NCI-H1417 (cell line): ENCODE data around the gene CHAT.

Experiments
- DNase-seq, 3 experiments: peaks; one replicate each; lab custom pipeline; 2025; lab: John Stamatoyannopoulos, UW

Gene CHAT

GRCh38 chr10:49597426-49598163 is 16.2 kb upstream of the CHAT start:
- no peak for DNase-seq

DNA sequence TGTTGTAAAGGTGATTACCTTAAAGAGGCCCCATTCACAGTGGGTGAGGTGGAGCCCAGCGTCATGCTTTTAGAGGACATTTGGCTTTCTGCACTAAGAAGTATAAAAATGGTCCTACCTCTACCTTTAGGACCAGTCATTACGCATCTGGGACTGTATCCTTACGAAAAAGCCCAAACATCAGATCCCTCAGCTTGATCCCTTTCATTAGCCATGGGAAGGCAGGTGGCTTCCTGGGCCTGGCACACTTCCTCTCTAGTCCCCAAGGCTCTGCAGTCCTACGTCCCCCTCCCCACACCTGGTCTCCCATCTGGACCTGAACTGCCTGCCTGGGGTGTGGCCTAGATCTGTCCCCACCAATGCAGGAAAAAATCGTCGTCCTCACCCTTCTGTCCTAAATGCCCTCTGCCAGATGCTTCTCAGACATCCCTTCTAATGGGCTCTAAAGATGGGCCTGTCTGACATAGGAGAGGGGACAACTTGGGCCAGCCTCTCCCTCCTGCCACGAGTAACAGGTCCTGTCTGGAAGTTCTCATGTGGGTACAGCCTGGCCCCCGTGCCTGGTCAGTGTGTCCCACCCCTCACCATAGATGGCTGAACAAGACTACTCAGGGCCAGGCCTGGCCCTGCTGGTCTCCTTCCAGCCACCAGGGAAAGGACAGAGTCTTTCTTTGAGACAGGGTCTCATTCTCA is 15.5 kb upstream of the CHAT start:
- no peak for DNase-seq

- no peak for DNase-seq
Measured at GRCh38 chr10:49598986-49599385, 14.9 kb upstream of the CHAT start.

DNA sequence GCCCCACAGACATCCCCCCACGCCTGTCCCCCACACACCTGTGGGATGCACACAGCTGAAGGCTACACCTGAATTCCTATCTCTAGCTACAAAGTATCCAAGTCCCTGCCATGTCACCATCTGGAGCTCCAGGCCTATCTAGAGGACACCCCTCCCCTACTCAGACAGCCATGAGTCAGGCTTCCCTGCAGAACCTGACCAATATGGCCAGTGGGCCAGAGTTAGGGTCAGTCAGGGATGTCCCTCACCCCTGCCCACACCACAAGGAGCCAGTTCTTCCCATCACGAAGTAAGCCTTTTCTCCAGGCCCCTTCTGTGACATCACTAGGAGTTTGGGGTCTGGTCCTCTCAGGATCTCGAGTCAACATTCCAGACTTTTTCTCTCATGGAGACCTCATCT is 14.3 kb upstream of the CHAT start:
- DNase-seq: no peak

- no peak for DNase-seq
Measured at GRCh38 chr10:49600046-49600445, 13.8 kb upstream of the CHAT start.

GRCh38 chr10:49600781-49601400 is 12.9 kb upstream of the CHAT start:
- no peak for DNase-seq

DNA sequence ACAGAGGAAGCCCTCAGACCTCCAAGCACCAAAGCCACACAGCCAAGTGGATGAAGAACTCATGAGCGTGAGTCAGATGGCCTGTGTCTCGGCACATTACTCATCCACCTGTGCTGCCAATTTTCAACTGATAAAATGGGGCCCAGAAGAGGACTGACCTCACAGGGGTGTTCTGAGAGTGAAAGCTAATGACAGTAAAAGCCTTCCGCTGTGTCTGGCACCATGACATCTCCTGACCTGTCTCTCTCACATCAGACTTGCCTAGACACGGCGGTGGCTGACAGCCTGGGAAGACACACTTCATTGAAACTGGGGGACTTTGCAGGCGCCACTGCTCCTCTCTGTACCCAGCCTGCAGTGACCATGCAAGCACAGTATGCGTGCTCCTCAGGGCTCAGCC is 12.0 kb upstream of the CHAT start:
- no peak for DNase-seq

DNA sequence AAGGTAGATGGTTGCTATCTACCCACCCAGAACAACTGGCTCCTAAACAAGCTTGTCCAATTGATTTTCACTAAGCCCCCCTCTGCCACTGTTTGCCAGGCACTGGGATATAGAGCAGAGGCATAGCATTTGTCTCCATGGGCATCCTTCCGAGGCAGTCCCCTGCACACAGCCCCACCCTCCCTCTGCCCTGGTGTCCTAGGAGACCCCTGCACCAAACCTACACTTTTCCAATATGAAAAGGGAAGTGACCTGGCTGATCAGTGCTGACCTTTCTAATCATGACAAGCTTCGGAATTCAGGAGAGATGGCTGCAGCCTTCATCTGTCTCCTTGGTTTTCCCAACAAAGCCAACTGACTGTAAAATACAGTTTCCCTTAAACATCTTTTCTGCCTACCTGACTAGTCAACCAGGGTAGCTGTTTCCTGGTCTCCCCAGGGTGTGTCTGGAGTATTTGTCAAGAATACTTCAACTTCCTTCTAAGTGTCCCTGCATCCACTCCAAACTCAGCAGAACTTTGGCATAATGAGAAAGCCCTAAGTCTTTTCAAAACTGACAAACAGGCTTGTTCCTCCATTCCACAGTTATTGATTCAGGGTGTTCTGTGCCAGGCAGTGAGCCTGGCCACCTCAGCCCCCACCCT is 11.3 kb upstream of the CHAT start:
- DNase-seq: no peak

DNA sequence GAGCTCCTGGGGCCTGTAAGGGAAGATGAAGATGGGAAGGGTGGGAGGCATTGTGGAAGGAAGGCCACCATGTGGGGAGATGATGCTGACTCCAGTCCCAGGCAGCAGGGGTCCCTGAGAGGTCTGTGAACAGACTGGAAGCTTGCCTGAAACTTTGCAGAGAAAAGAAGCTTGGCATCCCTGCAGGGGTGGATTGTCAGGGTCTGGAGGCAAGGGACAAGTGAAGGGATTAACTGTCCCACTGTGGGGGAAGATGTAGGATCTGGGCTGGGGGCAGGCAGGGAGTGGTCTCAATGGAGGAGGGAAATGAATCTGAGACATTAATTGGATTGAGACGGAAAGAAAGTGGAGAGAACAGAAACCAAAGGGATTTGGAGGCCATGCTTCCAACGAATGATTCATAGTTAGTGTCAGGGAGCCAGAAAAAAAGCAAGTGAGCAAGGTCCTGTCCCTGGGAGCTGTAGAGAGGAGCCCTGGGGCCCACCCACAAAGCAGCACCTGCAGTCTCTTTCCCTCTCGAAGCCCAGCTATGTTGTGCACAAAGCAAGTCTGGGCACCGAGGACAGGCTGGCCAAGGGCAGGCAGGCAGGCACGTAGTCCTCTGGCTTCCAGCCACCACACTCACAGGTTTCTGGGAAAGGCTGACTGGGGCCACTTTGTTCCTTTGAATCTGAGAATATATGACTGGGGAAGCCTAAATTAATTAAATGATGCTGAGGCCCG is 8.5 kb upstream of the CHAT start:
- DNase-seq: no peak

DNA sequence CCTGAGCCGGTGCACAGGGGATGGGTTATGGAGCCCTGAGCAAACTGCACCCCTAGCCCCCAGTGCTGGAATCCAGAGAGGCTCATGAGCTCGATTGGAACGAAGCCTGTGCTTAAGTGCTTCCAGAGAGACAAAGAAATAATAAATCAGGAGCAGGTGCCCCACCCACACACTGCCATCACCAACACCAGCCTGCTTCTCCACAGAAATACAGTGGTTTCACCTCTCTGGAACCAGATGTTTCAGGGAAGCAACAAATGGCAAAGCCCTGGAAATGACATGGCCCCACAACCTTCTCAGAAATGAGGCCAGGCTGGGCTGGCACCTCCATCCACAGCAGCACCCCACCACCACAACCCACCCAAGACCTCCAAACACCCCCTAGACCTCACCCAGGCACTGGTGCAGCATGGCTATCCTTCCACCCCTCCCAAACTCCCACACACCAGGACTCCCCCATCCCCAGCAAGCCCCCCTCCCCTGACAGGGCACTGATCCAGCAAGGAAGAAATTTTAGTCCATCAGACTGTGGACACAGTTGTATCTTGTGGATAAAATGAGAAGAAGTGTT is 7.8 kb upstream of the CHAT start:
- no peak for DNase-seq

GRCh38 chr10:49606981-49607535 is 6.8 kb upstream of the CHAT start:
- DNase-seq: no peak

- peak in 1 of 3 experiments; percentile 36 for DNase-seq
Measured at GRCh38 chr10:49608166-49609005, 5.5 kb upstream of the CHAT start.

DNA sequence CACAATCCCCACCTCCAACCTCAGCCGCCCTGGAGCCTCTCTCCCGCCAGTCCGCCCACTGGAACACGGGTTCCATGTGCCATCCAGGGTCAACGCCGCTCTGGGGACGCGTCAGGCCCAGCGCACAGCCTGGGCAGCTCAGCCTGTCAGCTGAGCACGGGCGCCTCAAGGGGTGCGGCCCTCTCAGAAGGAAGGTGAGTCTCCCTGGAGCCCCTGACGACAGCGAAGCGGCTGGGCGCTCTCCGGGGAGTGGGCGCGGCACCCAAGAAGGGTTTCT is 4.9 kb upstream of the CHAT start:
- peak in 2 of 3 experiments; percentile 37 to 42 for DNase-seq

DNA sequence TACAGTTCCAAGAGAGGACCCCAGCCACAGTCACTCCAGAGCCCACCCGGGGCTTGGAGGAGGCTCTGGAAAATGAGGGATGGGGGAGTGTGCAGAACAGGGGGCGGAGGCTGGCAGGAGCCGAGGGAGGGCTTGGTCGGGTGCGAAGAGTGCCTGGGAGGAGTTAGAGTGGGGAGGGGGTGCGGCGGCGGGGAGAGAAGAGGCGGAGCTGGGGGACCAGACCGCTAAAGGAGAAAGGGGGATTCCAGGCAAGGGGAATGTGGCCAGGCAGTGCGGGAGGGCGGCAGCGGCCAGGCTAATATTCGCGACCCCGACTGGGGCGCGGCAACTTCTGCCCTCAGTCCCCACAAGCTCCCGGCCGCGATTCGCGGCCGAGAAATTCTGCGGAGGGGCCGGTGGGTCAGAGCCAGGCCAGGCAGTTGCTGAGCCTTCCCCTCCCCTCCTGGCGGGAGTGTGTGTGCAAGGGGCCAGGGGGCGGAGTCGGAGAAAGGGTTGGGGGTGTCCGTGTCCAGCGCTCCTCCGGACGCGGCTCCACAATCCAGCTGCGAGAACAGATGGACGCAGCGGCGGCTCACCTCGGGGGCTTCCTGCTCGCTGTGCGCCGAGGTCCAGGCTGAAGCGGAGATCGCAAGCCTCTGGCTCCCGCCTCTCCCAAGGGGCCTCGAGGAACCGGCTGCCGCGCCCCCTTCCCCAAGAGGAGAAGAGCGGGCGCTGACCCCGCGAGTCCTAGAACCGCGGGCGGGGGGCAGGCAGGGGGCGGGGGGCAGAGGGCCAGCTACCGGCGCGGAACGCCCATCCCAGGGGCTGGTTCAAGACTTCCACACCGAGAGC is 4.3 kb upstream of the CHAT start:
- peak in 2 of 3 experiments; percentile 60 to 69 for DNase-seq

GRCh38 chr10:49610114-49610457 is 3.8 kb upstream of the CHAT start, which contains the start of gene SLC18A3:
Gene SLC18A3 (plus strand): TSS chr10:49610310. CDS start chr10:49610741, 431 bp downstream.
- DNase-seq: peak in 2 of 3 experiments; percentile 60 to 69

DNA sequence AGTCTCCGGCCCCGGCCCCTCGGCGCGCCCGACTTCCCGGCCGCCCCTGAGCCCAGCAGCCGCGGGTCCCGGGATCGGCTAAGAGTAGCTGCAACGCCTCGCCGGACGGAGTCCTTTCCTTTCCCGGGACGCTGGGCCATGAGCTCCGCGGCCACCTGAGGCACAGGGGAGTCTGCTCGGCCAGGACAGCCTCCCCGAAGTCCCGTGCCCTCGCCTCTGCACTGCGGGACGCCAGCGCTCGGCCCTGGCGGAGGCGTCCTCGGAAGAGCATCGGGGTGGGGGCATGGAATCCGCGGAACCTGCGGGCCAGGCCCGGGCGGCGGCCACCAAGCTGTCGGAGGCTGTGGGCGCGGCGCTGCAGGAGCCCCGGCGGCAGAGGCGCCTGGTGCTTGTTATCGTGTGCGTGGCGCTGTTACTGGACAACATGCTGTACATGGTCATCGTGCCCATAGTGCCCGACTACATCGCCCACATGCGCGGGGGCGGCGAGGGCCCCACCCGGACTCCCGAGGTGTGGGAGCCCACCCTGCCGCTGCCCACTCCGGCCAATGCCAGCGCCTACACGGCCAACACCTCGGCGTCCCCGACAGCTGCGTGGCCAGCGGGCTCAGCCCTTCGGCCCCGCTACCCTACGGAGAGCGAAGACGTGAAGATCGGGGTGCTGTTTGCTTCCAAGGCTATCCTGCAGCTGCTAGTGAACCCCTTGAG is 3.2 kb upstream of the CHAT start:
- DNase-seq: peak in 1 of 3 experiments; percentile 36

GRCh38 chr10:49611166-49611815 is 2.5 kb upstream of the CHAT start:
- no peak for DNase-seq

DNA sequence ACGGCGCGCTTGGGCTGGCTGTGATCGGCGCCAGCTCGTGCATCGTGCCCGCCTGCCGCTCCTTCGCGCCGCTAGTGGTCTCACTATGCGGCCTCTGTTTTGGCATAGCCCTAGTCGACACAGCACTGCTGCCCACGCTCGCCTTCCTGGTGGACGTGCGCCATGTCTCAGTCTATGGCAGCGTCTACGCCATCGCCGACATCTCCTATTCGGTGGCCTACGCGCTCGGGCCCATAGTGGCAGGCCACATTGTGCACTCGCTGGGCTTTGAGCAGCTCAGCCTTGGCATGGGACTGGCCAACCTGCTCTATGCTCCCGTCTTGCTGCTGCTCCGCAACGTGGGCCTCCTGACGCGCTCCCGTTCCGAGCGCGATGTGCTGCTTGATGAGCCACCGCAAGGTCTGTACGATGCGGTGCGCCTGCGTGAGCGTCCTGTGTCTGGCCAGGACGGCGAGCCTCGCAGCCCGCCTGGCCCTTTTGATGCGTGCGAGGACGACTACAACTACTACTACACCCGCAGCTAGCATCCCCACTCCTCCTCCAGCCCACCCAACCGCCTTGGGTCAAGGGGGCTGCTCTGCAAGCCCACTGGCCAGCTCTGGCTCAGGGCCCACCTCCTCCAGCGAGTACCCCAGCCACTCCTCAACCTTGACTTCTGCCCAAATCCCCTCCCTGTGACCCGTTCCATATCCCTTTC is 1.9 kb upstream of the CHAT start:
- no peak for DNase-seq
